ENCODE data around the gene ZCCHC8.
"Not testable (repeated sequence)": the region's sequence is repeated elsewhere in the genome, so short reads cannot be mapped to it uniquely, and the experiment has no call there.

ZCCHC8 gene

DNA sequence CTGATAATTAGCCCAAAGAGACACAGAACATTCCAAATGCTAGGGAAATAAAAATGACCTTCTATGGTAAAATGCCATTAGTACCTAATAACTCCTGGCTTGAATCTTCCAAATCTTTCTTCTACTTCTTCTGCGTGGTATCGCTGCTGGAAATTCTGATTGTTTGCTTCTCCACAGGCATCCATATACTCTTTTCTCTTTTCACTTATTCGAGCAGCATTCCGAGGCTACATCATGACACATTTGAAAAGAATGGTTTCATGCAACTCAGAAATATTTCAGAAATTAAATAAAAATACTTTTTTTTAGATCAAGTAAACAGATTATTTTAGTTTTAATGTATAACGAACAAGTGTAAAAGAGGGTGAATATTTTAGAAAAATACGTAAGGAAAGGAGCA is 18.9 kb downstream of the ZCCHC8 start:
- no peak overlapping the region for H3K4me3 ChIP-seq (ENCODE audit: low read depth, low read length)
- TF ChIP-seq, protein P1, sequence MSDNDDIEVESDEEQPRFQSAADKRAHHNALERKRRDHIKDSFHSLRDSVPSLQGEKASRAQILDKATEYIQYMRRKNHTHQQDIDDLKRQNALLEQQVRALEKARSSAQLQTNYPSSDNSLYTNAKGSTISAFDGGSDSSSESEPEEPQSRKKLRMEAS (IDR thresholded peaks at IDR 0.05; ENCODE audit: low read depth, low read length) = no peak
- TF ChIP-seq MYC (IDR thresholded peaks at IDR 0.05; ENCODE audit: low read depth, low read length) (no peak), POLR2A (IDR thresholded peaks at IDR 0.05; ENCODE audit: extremely low read depth, insufficient read length) (no peak)
- TF ChIP-seq, protein P2, sequence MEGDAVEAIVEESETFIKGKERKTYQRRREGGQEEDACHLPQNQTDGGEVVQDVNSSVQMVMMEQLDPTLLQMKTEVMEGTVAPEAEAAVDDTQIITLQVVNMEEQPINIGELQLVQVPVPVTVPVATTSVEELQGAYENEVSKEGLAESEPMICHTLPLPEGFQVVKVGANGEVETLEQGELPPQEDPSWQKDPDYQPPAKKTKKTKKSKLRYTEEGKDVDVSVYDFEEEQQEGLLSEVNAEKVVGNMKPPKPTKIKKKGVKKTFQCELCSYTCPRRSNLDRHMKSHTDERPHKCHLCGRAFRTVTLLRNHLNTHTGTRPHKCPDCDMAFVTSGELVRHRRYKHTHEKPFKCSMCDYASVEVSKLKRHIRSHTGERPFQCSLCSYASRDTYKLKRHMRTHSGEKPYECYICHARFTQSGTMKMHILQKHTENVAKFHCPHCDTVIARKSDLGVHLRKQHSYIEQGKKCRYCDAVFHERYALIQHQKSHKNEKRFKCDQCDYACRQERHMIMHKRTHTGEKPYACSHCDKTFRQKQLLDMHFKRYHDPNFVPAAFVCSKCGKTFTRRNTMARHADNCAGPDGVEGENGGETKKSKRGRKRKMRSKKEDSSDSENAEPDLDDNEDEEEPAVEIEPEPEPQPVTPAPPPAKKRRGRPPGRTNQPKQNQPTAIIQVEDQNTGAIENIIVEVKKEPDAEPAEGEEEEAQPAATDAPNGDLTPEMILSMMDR (IDR thresholded peaks at IDR 0.05; ENCODE audit: low read depth, low read length) = no peak
- DNase-seq (ENCODE audit: low read depth) = no peak

DNA sequence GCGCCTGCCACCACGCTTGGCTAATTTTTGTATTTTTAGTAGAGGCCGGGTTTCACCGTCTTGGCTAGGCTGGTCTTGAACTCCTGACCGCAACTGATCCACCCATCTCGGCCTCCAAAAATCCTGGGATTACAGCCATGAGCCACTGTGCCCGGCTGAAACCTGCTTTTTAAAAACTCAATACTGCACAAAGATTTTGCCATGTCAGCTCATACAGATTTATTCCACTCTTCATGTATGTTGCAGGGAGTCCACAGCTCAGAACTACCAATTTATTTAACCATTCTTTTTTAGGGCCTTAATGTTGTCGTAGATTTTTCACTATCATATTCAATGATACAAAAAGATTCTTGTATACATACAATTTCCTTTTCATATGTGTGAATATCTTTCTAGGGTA is 20.0 kb downstream of the ZCCHC8 start:
- H3K4me3 ChIP-seq (ENCODE audit: low read depth, low read length) = no peak overlapping the region
- TF ChIP-seq POLR2A (IDR thresholded peaks at IDR 0.05; ENCODE audit: extremely low read depth, insufficient read length) (no peak), MYC (IDR thresholded peaks at IDR 0.05; ENCODE audit: low read depth, low read length) (no peak)
- TF ChIP-seq, protein P1 (IDR thresholded peaks at IDR 0.05; ENCODE audit: low read depth, low read length) = no peak
- TF ChIP-seq, protein P2 (IDR thresholded peaks at IDR 0.05; ENCODE audit: low read depth, low read length) = no peak

DNA sequence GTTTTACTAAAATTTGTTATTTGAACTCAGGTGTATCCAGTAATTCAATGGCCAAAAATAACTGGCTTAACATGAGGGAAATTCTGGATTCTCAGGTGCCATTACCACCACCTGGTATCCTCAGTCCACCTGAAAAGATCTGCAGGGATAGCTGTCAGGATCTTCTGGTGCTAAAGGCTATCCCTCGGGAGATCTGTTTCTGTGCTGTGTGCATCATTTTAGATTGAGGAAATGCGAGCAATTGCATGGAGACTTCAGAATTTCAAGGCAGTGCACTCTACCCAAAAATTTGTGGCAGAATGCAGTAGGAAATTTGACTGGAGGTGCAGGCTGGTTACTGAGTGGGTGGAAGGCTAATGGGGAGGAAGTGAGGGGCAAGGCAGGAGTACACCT is 26.4 kb downstream of the ZCCHC8 start:
- no peak overlapping the region for H3K4me3 ChIP-seq (ENCODE audit: low read depth, low read length)

More for the DNA sequence above, 20.0 kb downstream of the ZCCHC8 start:
- DNase-seq (ENCODE audit: low read depth) = no peak

DNA sequence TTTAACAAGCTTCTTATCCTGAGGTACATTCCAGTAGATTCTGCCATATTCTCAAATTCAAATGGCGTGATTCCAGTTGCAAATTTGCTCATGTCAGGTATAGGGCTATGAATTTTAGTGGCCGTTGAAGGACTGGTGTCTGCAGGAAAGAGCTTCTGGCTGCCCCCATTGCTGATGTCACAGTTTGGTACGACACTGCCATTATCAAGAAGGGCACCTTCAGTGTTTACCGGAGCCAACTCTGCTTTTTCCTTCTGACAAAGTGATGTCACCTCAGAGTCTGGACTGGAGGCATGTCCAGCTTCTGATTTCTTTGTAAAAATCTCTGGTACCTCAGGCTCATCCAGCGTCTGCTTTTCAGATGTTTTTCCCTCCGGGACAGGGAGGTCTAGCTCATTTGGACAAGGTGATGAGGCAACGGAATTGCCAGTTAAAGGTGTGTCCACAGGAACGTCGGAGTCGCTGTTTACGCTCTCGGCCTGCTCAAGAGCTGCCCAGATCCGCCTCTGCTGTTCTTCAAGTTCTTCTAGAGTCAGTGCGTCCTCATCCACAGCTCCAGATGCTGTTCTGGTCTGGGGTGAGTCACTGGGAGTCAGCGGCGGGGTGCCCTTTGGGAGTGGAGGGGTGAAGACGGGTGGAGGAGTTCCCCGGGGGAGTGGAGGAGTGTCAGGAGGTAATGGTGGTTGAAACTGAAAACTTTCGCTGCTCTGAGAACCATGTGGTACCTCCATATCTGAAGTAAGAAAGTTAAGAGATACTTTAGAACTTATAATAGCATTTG is 27.0 kb downstream of the ZCCHC8 start:
- DNase-seq (ENCODE audit: low read depth) = peak; percentile 60
- no peak for TF ChIP-seq POLR2A (IDR thresholded peaks at IDR 0.05; ENCODE audit: extremely low read depth, insufficient read length)
- TF ChIP-seq, protein P2 (IDR thresholded peaks at IDR 0.05; ENCODE audit: low read depth, low read length) = no peak
- TF ChIP-seq, protein P1 (IDR thresholded peaks at IDR 0.05; ENCODE audit: low read depth, low read length) = no peak
- H3K4me3 ChIP-seq (ENCODE audit: low read depth, low read length) = no peak overlapping the region

More for the DNA sequence above, 26.4 kb downstream of the ZCCHC8 start:
- no peak for DNase-seq (ENCODE audit: low read depth)
- TF ChIP-seq, protein P2 (IDR thresholded peaks at IDR 0.05; ENCODE audit: low read depth, low read length) = no peak
- TF ChIP-seq, protein P1 (IDR thresholded peaks at IDR 0.05; ENCODE audit: low read depth, low read length) = no peak
- TF ChIP-seq MYC (IDR thresholded peaks at IDR 0.05; ENCODE audit: low read depth, low read length) (no peak), POLR2A (IDR thresholded peaks at IDR 0.05; ENCODE audit: extremely low read depth, insufficient read length) (no peak)

DNA sequence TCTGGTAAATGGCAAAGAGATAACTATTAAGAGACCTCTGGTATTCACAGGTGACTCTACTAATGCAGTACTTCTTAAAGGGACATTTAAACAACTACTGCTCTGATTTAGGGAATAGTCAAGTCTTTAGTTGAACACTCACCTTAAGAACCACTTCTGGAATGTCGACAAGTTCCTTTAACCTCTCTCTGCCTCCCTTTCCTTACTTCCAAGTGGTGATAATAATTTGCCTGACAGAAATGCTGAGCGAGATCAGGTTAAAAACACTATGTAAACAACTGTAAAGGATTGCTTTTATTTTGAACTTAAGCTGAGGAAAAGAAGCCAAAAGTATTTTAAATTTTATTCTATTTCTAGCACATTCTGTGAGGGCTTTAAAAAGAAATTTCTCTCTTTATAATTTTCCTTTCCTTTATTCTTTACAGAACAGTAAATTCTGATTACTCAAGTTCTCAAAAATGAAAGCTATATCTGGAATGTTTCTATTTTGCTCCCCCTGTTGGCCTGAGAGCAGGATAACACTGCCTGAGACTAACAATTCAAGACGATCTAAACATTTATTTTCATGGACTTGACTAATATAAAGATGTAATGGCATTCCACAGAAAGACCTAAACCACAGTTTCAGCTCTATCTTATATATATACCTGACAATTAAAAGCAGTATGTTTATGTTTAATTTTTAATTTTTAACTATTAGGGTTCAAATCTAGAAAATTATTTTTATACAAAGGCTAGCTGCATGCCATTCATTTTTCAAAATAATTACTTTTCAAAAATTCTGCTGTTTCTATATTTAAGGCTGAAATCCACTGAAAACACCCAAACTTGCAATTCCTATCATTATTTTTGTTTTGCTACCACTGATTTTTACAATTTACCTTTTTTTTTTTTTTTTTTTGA is 29.2 kb downstream of the ZCCHC8 start:
- no peak overlapping the region for H3K4me3 ChIP-seq (ENCODE audit: low read depth, low read length)
- DNase-seq (ENCODE audit: low read depth) = peak; percentile 78
- TF ChIP-seq, protein P1 (IDR thresholded peaks at IDR 0.05; ENCODE audit: low read depth, low read length) = no peak
- no peak for TF ChIP-seq POLR2A (IDR thresholded peaks at IDR 0.05; ENCODE audit: extremely low read depth, insufficient read length)
- TF ChIP-seq, protein P2 (IDR thresholded peaks at IDR 0.05; ENCODE audit: low read depth, low read length) = peak; percentile 89

DNA sequence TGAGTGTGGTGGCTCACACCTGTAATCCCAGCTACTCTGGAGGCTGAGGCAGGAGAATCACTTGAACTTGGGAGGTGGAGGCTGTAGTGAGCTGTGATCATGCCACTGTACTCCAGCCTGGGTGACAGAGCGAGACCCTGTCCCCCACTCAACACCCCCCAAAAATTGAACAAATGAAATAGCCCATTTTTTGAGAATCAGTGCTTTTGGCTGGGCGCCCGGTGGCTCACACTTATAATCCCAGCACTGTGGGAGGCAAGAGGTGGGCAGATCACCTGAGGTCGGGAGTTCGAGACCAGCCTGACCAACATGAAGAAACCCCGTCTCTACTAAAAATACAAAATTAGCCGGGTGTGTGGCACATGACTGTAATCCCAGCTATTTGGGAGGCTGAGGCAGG is 30.2 kb downstream of the ZCCHC8 start:
- not testable (repeated sequence) for H3K4me3 ChIP-seq (ENCODE audit: low read depth, low read length); DNase-seq (ENCODE audit: low read depth)

DNA sequence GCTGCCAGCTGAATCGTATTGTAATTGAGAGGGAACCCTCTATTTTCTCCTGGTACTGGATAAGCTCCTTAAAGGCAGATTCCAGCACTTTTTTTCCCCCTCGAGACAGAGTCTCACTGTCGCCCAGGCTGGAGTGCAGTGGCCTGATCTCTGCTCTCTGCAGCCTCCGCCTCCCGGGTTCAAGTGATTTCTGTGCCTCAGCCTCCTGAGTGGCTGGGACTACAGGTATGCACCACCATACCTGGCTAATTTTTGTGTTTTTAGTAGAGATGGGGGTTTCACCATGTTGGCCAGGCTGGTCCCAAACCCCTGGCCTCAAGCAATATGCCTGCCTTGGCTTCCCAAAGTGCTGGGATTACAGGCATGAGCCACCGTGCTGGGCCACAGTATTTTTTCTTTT is 30.9 kb downstream of the ZCCHC8 start:
- DNase-seq (ENCODE audit: low read depth) = not testable (repeated sequence)

More for the DNA sequence above, 30.9 kb downstream of the ZCCHC8 start:
- not testable (repeated sequence) for H3K4me3 ChIP-seq (ENCODE audit: low read depth, low read length)

Measured in NB4 (cell line).